H1 (cell line): Measurements from ENCODE around the gene RBMS1.

Experiments used
- CTCF ChIP-seq, 3 experiments: IDR thresholded peaks; 1 replicate in 2 of 3; 2 replicates in 1 of 3; pipeline versions ENCODE4 v1.5.1 to v1.6.1; 2011; ENCODE audit warnings: low read length in 3 of 3, mild to moderate bottlenecking in 3 of 3, inconsistent platforms in 2 of 3, low read depth in 1 of 3, moderate library complexity in 1 of 3; ENCODE audit not compliant: insufficient read depth in 1 of 3; ENCODE audit errors: control extremely low read depth in 1 of 3
- GABPA ChIP-seq: IDR thresholded peaks from 2 replicates; pipeline ENCODE4 v1.6.1; 2011; ENCODE audit warnings: mild to moderate bottlenecking, low read length, moderate library complexity, borderline replicate concordance; ENCODE audit not compliant: insufficient read depth

GRCh38 chr2:160306985-160307384 is 186.6 kb downstream of the RBMS1 start:
- TF ChIP-seq GABPA: no peak
- TF ChIP-seq CTCF (IDR thresholded peaks at IDR 0.05; ENCODE audit: control extremely low read depth in 1 of 3, insufficient read depth in 1 of 3, low read depth in 1 of 3, low read length in 3 of 3): no peak
